ENCODE data around the gene WNK2.

GRCh38 chr9:93326056-93326455, 142.1 kb downstream of the WNK2 start:
- TF ChIP-seq, protein P1, sequence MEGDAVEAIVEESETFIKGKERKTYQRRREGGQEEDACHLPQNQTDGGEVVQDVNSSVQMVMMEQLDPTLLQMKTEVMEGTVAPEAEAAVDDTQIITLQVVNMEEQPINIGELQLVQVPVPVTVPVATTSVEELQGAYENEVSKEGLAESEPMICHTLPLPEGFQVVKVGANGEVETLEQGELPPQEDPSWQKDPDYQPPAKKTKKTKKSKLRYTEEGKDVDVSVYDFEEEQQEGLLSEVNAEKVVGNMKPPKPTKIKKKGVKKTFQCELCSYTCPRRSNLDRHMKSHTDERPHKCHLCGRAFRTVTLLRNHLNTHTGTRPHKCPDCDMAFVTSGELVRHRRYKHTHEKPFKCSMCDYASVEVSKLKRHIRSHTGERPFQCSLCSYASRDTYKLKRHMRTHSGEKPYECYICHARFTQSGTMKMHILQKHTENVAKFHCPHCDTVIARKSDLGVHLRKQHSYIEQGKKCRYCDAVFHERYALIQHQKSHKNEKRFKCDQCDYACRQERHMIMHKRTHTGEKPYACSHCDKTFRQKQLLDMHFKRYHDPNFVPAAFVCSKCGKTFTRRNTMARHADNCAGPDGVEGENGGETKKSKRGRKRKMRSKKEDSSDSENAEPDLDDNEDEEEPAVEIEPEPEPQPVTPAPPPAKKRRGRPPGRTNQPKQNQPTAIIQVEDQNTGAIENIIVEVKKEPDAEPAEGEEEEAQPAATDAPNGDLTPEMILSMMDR (IDR thresholded peaks at IDR 0.05; ENCODE audit: low read depth, low read length), result no peak
- no peak for TF ChIP-seq POLR2A (IDR thresholded peaks at IDR 0.05; ENCODE audit: extremely low read depth, insufficient read length)
- no peak for TF ChIP-seq MYC (IDR thresholded peaks at IDR 0.05; ENCODE audit: low read depth, low read length)
- no peak for TF ChIP-seq MAX (IDR thresholded peaks at IDR 0.05; ENCODE audit: low read depth, low read length)
